Nephron (organoid): ENCODE measurements around the gene LLGL2.

Experiments
- H3K27ac Mint-ChIP-seq, 3 experiments: 2 replicates each; pipeline ENCODE4 v1.8.0; 2020; ENCODE audit warnings: mixed read lengths in 3 of 3, mild to moderate bottlenecking in 2 of 3, moderate library complexity in 1 of 3
- H3K27me3 Mint-ChIP-seq: 2 replicates; pipeline ENCODE4 v1.8.0; 2021; ENCODE audit warnings: low read depth, mild to moderate bottlenecking, moderate library complexity, mixed read lengths
- H3K36me3 Mint-ChIP-seq: 2 replicates; pipeline ENCODE4 v1.8.0; 2020; ENCODE audit warnings: low read depth, mixed read lengths
- H3K4me1 Mint-ChIP-seq: 2 replicates; pipeline ENCODE4 v1.8.0; 2020; ENCODE audit warnings: mixed read lengths
- H3K4me3 Mint-ChIP-seq, 3 experiments: 2 replicates each; pipeline ENCODE4 v1.8.0; 2020; ENCODE audit warnings: mild to moderate bottlenecking in 3 of 3, mixed read lengths in 3 of 3, moderate library complexity in 2 of 3
- H3K9me3 Mint-ChIP-seq: 2 replicates; pipeline ENCODE4 v1.8.0; 2020; ENCODE audit warnings: mixed read lengths
- TF ChIP-seq, protein P1 (sequence below), 3 experiments: fragments of 200-600 bp; sonication (generic); IDR thresholded peaks; one replicate each; pipeline ENCODE4 v1.5.0; 2021; ENCODE audit warnings: antibody characterized with exemption in 3 of 3; ENCODE audit not compliant: unreplicated experiment in 3 of 3

Gene LLGL2

DNA sequence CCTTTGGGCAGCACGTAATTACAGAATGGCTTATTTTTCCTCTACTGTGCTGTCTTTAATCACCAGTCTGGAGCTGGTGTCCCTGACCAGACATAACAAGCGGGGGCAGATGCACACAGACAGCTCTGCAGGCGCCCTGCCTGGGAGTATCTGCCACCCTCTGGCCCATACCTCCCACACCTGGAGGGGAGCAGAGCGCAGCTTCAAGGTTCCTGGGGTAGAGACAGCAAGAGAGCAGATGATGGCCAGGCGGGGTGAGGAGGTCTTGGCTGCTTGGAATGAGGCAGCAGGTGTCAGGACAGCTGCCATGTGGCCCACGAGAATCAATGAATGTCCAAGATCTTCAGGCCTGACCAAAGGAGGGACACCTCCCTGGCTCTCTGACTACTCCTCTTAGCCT, 45.2 kb upstream of the LLGL2 start:
- Mint-ChIP-seq H3K4me1 (peaks cover 67% of the 10 kb centered on the region), H3K27me3 (no peaks in the 10 kb centered on the region)

DNA sequence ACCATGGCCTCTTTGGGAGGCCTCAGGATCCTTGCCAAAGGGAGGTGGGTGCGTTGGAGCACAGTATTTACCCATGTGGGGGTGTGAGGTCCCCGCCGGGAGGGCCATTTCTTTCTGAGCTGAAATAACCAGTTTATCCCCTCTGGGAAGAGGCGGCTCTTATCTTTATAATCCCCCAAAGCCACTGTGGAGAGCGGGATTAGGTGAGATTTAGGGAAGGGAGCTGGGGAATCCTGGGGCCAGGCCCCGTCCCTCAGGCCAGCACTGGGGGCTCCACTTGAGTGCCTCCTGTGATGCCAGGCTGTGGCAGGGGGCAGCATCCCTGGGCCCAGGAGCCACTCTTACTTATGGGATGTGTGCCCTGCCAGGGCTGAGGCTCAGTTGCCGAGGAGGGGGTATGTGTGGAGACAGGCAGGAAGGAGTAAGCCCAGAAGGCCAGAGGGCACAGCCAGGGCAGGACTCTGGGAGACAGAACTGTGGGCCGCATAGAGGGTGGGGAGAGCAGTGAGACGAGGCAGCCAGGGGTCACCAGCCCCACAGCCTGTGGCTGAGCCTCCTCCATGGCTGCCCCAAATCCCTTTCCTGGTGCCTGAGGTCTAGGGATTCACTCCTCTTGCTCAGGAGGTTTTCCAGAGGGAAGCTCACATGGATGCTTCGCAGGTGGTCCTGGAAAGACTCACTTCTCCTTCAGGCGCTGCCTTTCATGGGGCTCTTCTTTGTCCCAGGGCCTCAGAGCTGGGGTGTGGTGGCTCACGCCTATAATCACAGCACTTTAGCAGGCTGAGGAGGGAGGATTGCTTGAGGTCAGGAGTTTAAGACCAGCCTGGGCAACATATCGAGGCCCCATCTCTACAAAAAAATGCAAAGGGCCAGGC, 44.1 kb upstream of the LLGL2 start:
- H3K9me3 Mint-ChIP-seq = no peaks in the 10 kb centered on the region
- no peaks in the 10 kb centered on the region for H3K27me3 Mint-ChIP-seq
- TF ChIP-seq, protein P1, sequence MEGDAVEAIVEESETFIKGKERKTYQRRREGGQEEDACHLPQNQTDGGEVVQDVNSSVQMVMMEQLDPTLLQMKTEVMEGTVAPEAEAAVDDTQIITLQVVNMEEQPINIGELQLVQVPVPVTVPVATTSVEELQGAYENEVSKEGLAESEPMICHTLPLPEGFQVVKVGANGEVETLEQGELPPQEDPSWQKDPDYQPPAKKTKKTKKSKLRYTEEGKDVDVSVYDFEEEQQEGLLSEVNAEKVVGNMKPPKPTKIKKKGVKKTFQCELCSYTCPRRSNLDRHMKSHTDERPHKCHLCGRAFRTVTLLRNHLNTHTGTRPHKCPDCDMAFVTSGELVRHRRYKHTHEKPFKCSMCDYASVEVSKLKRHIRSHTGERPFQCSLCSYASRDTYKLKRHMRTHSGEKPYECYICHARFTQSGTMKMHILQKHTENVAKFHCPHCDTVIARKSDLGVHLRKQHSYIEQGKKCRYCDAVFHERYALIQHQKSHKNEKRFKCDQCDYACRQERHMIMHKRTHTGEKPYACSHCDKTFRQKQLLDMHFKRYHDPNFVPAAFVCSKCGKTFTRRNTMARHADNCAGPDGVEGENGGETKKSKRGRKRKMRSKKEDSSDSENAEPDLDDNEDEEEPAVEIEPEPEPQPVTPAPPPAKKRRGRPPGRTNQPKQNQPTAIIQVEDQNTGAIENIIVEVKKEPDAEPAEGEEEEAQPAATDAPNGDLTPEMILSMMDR (IDR thresholded peaks at IDR 0.05; ENCODE audit: unreplicated experiment in 3 of 3) = no peak
- peaks cover 56% of the 10 kb centered on the region for H3K4me1 Mint-ChIP-seq
- peak overlapping the region in 2 of 3 experiments; percentile 32 to 41 for H3K4me3 Mint-ChIP-seq
- H3K27ac Mint-ChIP-seq = peak overlapping the region; percentile 80 to 92 (median 84)
- H3K36me3 Mint-ChIP-seq = no peaks in the 10 kb centered on the region

More for the DNA sequence above, 45.2 kb upstream of the LLGL2 start:
- Mint-ChIP-seq H3K27ac (peak overlapping the region; percentile 80 to 92 (median 84)), H3K4me3 (peak overlapping the region in 2 of 3 experiments; percentile 32 to 46), H3K9me3 (no peaks in the 10 kb centered on the region), H3K36me3 (no peaks in the 10 kb centered on the region)
- TF ChIP-seq, protein P1 (IDR thresholded peaks at IDR 0.05; ENCODE audit: unreplicated experiment in 3 of 3) = no peak

DNA sequence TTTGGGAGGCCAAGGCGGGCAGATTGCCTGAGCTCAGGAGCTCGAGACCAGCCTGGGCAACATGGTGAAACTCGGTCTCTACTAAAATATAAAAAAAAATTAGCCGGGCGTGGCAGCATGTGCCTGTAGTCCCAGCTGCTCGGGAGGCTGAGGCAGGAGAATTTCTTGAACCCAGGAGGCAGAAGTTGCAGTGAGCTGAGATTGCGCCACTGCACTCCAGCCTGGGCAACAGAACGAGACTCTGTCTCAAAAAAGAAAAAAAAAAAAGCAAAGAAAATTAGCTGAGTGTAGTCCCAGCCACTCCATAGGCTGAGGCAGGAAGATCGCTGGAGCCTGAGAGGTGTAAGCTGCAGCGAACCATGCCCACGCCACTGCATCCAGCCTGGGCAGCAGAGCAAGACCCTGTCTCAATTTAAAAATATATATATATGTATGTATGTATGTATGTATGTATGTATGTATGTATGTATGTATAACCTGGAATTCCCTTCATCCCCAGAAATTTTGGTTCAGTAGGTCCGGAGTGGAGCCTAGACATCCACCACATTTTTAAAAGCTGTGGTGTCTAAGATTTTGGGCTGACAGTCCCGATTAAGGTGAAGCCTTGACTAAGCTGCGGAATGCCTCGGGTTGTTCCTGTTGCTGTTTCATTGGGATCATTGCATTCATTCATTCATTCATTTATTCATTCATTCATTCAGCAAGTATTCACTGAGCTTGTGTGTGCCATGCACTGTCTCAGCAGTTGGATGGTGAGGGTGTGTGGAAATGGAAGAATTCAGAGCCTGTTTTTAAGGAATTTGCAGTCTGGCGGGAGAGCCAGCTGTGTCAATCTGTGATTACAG, 43.2 kb upstream of the LLGL2 start:
- H3K4me1 Mint-ChIP-seq = peaks cover 50% of the 10 kb centered on the region
- TF ChIP-seq, protein P1 (IDR thresholded peaks at IDR 0.05; ENCODE audit: unreplicated experiment in 3 of 3) = no peak
- H3K9me3 Mint-ChIP-seq = no peaks in the 10 kb centered on the region
- no peaks in the 10 kb centered on the region for H3K27me3 Mint-ChIP-seq
- no peak overlapping the region for H3K4me3 Mint-ChIP-seq
- H3K36me3 Mint-ChIP-seq = peaks cover 3% of the 10 kb centered on the region
- H3K27ac Mint-ChIP-seq = peak overlapping the region; percentile 70 to 80 (median 72)

DNA sequence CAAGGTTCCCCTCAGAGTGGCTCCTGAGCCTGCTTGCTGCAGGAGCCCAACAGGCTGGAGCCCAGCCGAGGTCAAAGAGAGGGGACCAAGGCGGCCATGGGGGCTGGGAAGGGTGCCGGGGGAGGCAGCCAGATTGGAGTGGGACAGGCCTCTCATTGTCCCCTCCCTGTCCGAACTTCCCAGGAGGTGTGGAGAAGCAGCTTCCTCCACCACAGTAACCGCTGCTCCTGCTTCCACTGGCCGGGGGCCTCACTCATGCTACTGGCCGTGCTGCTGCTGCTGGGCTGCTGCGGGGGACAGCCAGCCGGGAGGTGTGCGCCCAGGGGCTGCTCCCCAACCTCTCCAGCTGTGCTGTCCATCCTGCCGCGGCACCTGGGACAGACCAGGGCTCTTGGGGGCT, 39.8 kb upstream of the LLGL2 start:
- Mint-ChIP-seq H3K9me3 (no peaks in the 10 kb centered on the region), H3K36me3 (peaks cover 7% of the 10 kb centered on the region), H3K4me1 (peaks cover 31% of the 10 kb centered on the region), H3K4me3 (no peak overlapping the region), H3K27me3 (no peaks in the 10 kb centered on the region), H3K27ac (no peak overlapping the region)
- TF ChIP-seq, protein P1 (IDR thresholded peaks at IDR 0.05; ENCODE audit: unreplicated experiment in 3 of 3) = no peak

DNA sequence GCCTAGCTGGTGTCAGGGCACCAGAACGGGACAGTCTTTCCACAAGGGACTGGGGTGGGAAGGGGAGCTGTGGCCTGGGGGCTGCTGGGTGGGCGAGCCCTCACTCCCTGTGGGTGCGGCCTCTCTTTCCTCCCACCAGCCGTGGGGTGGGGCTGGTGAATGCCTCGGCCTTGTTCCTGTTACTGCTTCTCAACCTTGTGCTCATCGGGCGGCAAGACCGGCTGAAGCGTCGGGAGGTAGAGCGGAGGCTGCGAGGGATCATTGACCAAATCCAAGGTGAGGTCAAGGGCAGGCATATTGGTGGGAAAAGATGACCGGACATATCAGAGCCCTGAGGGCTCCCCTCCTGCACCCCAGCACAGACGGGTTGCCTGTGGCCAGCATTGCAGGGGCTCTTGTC, 39.3 kb upstream of the LLGL2 start:
- H3K9me3 Mint-ChIP-seq = no peaks in the 10 kb centered on the region
- peaks cover 7% of the 10 kb centered on the region for H3K36me3 Mint-ChIP-seq
- no peaks in the 10 kb centered on the region for H3K27me3 Mint-ChIP-seq
- TF ChIP-seq, protein P1 (IDR thresholded peaks at IDR 0.05; ENCODE audit: unreplicated experiment in 3 of 3) = no peak
- H3K4me1 Mint-ChIP-seq = peaks cover 26% of the 10 kb centered on the region
- H3K27ac Mint-ChIP-seq = no peak overlapping the region
- no peak overlapping the region for H3K4me3 Mint-ChIP-seq
